Measurements from ENCODE around the gene ATP6V1C2. TPM values are rescaled to one million over a fixed set of nuclear protein-coding genes. Genes with fewer than 3 reads are reported as not detected.
A peak's percentile ranks its signal among the peaks of the same experiment; 100 is the strongest.

Gene ATP6V1C2
- total RNA-seq, 1 donor from 2014 or later: not detected

DNA sequence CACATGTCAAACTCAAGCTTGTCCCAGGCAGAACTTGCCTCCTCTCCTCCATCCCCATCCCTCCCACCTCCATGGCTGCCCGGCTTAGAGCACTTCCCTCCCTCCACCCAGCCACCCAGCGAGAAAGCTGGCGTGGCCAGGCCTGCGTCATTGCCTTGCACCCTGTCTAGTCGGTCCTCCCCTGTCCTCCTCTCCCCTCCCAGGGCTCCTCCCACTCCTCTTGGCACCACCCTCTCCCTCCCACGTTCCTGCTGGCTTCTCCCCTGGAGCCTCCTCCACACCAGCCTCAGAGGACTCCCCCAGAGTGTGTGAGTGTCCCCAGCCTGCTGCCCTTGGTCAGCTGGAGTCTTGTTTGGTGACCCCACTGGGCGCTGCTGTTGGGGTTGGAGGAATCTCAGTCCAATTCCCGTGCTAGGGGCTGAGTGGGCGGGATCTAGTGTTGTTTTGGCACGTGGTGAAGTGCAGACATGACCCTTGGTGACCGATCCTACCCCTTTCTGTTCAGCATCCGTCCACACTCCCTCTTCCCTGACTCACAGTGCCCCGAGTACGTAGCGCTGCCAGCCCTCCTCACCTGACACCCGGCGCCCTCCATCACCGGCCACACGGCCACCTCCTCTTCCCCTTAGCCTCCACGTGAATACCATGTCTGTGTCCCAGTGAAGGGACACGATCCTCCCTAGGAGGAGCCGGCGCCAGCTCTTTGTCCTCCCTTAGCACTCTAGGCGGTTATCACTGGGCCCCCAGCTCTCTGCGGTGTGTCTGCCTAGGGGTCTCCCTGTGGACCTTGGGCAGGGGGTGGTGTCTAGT, 41.4 kb downstream of the ATP6V1C2 start:
- Mint-ChIP-seq H3K4me3 (ENCODE audit: unreplicated experiment) (no peak overlapping the region), H3K4me1 (ENCODE audit: low read depth) (no peaks in the 10 kb centered on the region), H3K27ac (ENCODE audit: unreplicated experiment) (no peak overlapping the region), H3K27me3 (ENCODE audit: low read depth) (no peaks in the 10 kb centered on the region), H3K36me3 (ENCODE audit: low read depth) (no peaks in the 10 kb centered on the region), H3K9me3 (ENCODE audit: low read depth) (no peaks in the 10 kb centered on the region)
- peak; percentile 57 for DNase-seq (ENCODE audit: low spot score)
- TF ChIP-seq, protein P1, sequence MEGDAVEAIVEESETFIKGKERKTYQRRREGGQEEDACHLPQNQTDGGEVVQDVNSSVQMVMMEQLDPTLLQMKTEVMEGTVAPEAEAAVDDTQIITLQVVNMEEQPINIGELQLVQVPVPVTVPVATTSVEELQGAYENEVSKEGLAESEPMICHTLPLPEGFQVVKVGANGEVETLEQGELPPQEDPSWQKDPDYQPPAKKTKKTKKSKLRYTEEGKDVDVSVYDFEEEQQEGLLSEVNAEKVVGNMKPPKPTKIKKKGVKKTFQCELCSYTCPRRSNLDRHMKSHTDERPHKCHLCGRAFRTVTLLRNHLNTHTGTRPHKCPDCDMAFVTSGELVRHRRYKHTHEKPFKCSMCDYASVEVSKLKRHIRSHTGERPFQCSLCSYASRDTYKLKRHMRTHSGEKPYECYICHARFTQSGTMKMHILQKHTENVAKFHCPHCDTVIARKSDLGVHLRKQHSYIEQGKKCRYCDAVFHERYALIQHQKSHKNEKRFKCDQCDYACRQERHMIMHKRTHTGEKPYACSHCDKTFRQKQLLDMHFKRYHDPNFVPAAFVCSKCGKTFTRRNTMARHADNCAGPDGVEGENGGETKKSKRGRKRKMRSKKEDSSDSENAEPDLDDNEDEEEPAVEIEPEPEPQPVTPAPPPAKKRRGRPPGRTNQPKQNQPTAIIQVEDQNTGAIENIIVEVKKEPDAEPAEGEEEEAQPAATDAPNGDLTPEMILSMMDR (IDR thresholded peaks at IDR 0.05): no peak

DNA sequence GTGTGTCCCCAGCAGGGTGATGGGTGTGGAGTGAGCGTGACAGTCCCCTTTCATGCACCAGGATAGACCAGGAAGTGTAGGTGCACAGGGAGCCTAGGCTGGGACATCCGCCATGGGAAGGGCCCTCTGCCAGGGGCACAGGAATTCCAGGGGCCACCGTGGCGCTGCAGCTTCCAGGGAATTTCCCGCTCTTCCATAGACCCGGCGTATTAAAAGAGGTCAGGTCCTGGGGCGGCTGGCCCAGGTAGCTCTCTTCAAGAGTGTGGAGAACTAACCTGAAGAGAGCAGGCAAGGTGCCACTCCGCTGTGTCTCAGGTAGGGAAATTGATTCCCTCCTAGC, 42.0 kb downstream of the ATP6V1C2 start:
- no peaks in the 10 kb centered on the region for H3K9me3 Mint-ChIP-seq (ENCODE audit: low read depth)
- no peak overlapping the region for H3K27ac Mint-ChIP-seq (ENCODE audit: unreplicated experiment)
- no peaks in the 10 kb centered on the region for H3K27me3 Mint-ChIP-seq (ENCODE audit: low read depth)
- no peaks in the 10 kb centered on the region for H3K4me1 Mint-ChIP-seq (ENCODE audit: low read depth)
- H3K36me3 Mint-ChIP-seq (ENCODE audit: low read depth): no peaks in the 10 kb centered on the region
- TF ChIP-seq, protein P1 (IDR thresholded peaks at IDR 0.05): no peak
- DNase-seq (ENCODE audit: low spot score): peak; percentile 76
- no peak overlapping the region for H3K4me3 Mint-ChIP-seq (ENCODE audit: unreplicated experiment)

DNA sequence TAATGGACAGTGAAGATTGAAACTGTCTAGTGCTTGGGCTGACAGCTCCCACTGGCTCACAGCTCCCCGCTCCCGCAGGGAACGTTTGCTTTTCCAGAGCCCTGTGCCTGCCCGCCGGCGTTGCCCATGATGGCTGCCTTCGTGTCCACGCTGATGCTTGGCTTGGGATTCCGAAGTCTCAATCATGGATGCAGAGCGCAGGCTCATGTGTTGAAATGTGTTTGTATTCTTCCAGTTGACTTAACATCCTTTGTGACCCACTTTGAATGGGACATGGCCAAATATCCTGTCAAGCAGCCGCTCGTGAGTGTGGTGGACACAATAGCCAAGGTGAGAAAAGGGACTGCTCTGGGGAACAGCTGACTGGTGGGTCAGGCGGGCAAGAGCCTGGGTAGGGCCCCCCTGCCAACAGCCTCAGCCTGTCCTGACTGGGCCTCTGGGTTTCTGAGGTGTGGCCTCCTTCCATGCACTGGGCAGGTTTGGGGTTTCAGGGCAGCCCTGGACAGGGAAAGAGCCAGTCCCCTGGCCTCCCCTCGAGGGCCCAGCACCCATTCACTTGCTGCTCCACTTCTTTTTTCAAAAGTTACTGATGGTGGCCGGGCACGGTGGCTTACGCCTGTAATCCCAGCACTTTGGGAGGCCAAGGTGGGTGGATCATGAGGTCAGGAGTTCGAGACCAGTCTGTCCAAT, 42.8 kb downstream of the ATP6V1C2 start:
- DNase-seq (ENCODE audit: low spot score): peak; percentile 73

DNA sequence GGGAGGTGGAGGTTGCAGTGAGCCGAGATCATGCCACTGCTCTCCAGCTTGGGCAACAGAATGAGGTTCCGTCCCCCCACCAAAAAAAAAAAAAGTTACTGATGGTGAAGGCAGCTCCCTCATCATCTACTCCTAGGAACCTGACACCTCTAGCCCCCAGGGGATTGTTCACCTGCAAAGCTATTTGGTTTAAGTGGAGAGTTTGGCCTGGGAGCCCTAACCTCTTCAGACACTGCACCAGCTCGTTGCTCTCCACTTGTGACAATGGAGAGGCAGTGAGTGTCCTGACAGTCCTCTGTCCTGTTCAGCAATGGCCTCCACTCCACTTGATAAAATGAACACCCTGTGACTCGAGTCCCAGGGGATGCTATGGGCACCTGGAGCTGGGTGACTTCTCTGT, 43.5 kb downstream of the ATP6V1C2 start:
- no peak for DNase-seq (ENCODE audit: low spot score)
- H3K9me3 Mint-ChIP-seq (ENCODE audit: low read depth): no peaks in the 10 kb centered on the region
- TF ChIP-seq, protein P1 (IDR thresholded peaks at IDR 0.05): no peak
- no peaks in the 10 kb centered on the region for H3K4me1 Mint-ChIP-seq (ENCODE audit: low read depth)
- no peaks in the 10 kb centered on the region for H3K36me3 Mint-ChIP-seq (ENCODE audit: low read depth)
- H3K27ac Mint-ChIP-seq (ENCODE audit: unreplicated experiment): no peak overlapping the region
- H3K27me3 Mint-ChIP-seq (ENCODE audit: low read depth): no peaks in the 10 kb centered on the region
- H3K4me3 Mint-ChIP-seq (ENCODE audit: unreplicated experiment): no peak overlapping the region

More for the DNA sequence above, 42.8 kb downstream of the ATP6V1C2 start:
- H3K4me3 Mint-ChIP-seq (ENCODE audit: unreplicated experiment): no peak overlapping the region
- no peaks in the 10 kb centered on the region for H3K4me1 Mint-ChIP-seq (ENCODE audit: low read depth)
- no peaks in the 10 kb centered on the region for H3K9me3 Mint-ChIP-seq (ENCODE audit: low read depth)
- no peaks in the 10 kb centered on the region for H3K27me3 Mint-ChIP-seq (ENCODE audit: low read depth)
- TF ChIP-seq, protein P1 (IDR thresholded peaks at IDR 0.05): no peak
- no peaks in the 10 kb centered on the region for H3K36me3 Mint-ChIP-seq (ENCODE audit: low read depth)
- no peak overlapping the region for H3K27ac Mint-ChIP-seq (ENCODE audit: unreplicated experiment)

DNA sequence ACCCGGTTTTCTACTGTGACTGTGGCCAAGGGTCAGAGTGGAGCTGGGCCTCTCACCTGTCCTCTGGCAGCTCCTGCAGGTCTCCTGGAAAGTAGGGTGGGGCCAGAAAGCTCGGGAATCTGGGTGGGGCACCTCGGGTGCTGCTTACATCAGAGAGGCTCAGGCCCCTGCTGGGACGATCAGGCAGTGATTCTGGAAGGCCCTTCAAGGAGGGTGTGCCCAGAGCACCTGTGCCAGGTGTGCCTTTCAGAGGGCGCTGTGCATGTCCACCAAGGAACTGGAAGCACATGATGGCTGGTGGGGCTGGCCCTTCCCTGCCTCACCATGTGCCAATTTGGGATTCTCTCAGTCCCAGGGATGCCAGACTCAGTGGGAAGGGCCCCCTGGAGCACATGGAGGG, 44.0 kb downstream of the ATP6V1C2 start:
- TF ChIP-seq, protein P1 (IDR thresholded peaks at IDR 0.05): no peak
- no peaks in the 10 kb centered on the region for H3K27me3 Mint-ChIP-seq (ENCODE audit: low read depth)
- H3K9me3 Mint-ChIP-seq (ENCODE audit: low read depth): no peaks in the 10 kb centered on the region
- H3K4me3 Mint-ChIP-seq (ENCODE audit: unreplicated experiment): no peak overlapping the region
- H3K4me1 Mint-ChIP-seq (ENCODE audit: low read depth): no peaks in the 10 kb centered on the region
- peak; percentile 67 for DNase-seq (ENCODE audit: low spot score)
- H3K27ac Mint-ChIP-seq (ENCODE audit: unreplicated experiment): no peak overlapping the region
- H3K36me3 Mint-ChIP-seq (ENCODE audit: low read depth): no peaks in the 10 kb centered on the region
